Dedifferentiated amniotic fluid mesenchymal stem cell (primary cell): ENCODE results near the gene TECTA.

Experiments
- DNase-seq: peaks from one replicate; pipeline ENCODE4 v3.0.0-alpha.2; 2016; ENCODE audit errors: extremely low spot score

The TECTA gene

GRCh38 chr11:121100943-121101342 is at the start of gene TECTA:
Gene TECTA, plus strand, starts transcription at chr11:121101243. Its CDS starts 1,423 bp downstream, at chr11:121102666.
- no peak for DNase-seq

- DNase-seq, result no peak
Observed at GRCh38 chr11:121053244-121053643, 47.8 kb upstream of the TECTA start.

- no peak for DNase-seq
Observed at GRCh38 chr11:121054266-121054665, 46.8 kb upstream of the TECTA start.

- no peak for DNase-seq
Observed at GRCh38 chr11:121055076-121055475, 46.0 kb upstream of the TECTA start.

- DNase-seq, result no peak
Observed at GRCh38 chr11:121057922-121058321, 43.1 kb upstream of the TECTA start.

GRCh38 chr11:121058941-121059340 is 42.1 kb upstream of the TECTA start:
- DNase-seq, result no peak

- no peak for DNase-seq
Observed at GRCh38 chr11:121059605-121060004, 41.4 kb upstream of the TECTA start.

GRCh38 chr11:121063728-121064127 is 37.3 kb upstream of the TECTA start:
- no peak for DNase-seq

- DNase-seq, result no peak
Observed at GRCh38 chr11:121066623-121067022, 34.4 kb upstream of the TECTA start.

GRCh38 chr11:121067026-121067425 is 34.0 kb upstream of the TECTA start:
- no peak for DNase-seq

- peak; percentile 22 for DNase-seq
Observed at GRCh38 chr11:121067453-121067852, 33.6 kb upstream of the TECTA start.

GRCh38 chr11:121067962-121068647 is 32.9 kb upstream of the TECTA start:
- DNase-seq, result no peak

- DNase-seq, result no peak
Observed at GRCh38 chr11:121068787-121069186, 32.3 kb upstream of the TECTA start.

GRCh38 chr11:121070951-121071845 is 29.8 kb upstream of the TECTA start:
- DNase-seq, result no peak

- DNase-seq, result no peak
Observed at GRCh38 chr11:121071846-121072450, 29.1 kb upstream of the TECTA start.

- DNase-seq, result no peak
Observed at GRCh38 chr11:121081321-121081720, 19.7 kb upstream of the TECTA start.

- no peak for DNase-seq
Observed at GRCh38 chr11:121082219-121082618, 18.8 kb upstream of the TECTA start.

- no peak for DNase-seq
Observed at GRCh38 chr11:121082670-121083069, 18.4 kb upstream of the TECTA start.

GRCh38 chr11:121086866-121087265 is 14.2 kb upstream of the TECTA start:
- peak; percentile 55 for DNase-seq

GRCh38 chr11:121089566-121089965 is 11.5 kb upstream of the TECTA start:
- DNase-seq, result no peak

GRCh38 chr11:121090145-121090721 is 10.8 kb upstream of the TECTA start:
- DNase-seq, result no peak

- no peak for DNase-seq
Observed at GRCh38 chr11:121091492-121092152, 9.4 kb upstream of the TECTA start.
